A673 (cell line): Measurements from ENCODE around the gene UTF1. TPM values are rescaled to one million over a fixed set of nuclear protein-coding genes. Genes with fewer than 3 reads are reported as not detected.

Experiments
- BruUV-seq: library from RNA; stranded (reverse); fragments of 400-500 nt; replicated peaks from 2 replicates; lab custom pipeline; 2021; lab: Mats Ljungman, UMichigan
- CTCF ChIA-PET: fragments of 300-600 bp; sonication (Branson Sonifier 250); formaldehyde crosslinking; loops from one replicate; lab custom pipeline; 2022; ENCODE audit warnings: antibody characterized with exemption; lab: Charles Lee
- POLR2A ChIA-PET: fragments of 300-600 bp; sonication (Branson Sonifier 250); formaldehyde crosslinking; loops from one replicate; lab custom pipeline; 2022; ENCODE audit warnings: antibody characterized with exemption; ENCODE audit not compliant: low non-redundant PET; lab: Charles Lee
- DNase-seq: peaks from one replicate; pipeline ENCODE4 v3.0.0-alpha.2; 2015; ENCODE audit warnings: low spot score
- H3K27ac ChIP-seq: fragments of 200-600 bp; sonication (generic); 2 replicates; pipeline ENCODE4 v1.5.1; 2016; ENCODE audit warnings: mixed run types, low read depth, mild to moderate bottlenecking, mixed read lengths, antibody characterized with exemption, low read length; ENCODE audit not compliant: poor library complexity, severe bottlenecking
- H3K27me3 ChIP-seq: fragments of 200-600 bp; sonication (generic); replicated peaks from 2 replicates; pipeline ENCODE4 v1.6.1; 2017; ENCODE audit warnings: mixed run types, low read depth, mild to moderate bottlenecking, mixed read lengths, antibody characterized with exemption, low read length; ENCODE audit not compliant: insufficient read depth, poor library complexity
- H3K36me3 ChIP-seq: fragments of 200-600 bp; sonication (generic); 2 replicates; pipeline ENCODE4 v1.6.1; 2016; ENCODE audit warnings: mixed run types, mild to moderate bottlenecking, mixed read lengths, antibody characterized with exemption, low read length; ENCODE audit not compliant: insufficient read depth, poor library complexity, severe bottlenecking
- H3K4me1 ChIP-seq: fragments of 200-600 bp; sonication (generic); 2 replicates; pipeline ENCODE4 v1.6.1; 2017; ENCODE audit warnings: mixed run types, mild to moderate bottlenecking, mixed read lengths, antibody characterized with exemption, low read length; ENCODE audit not compliant: insufficient read depth, poor library complexity, severe bottlenecking
- H3K4me3 ChIP-seq: fragments of 200-600 bp; sonication (generic); 2 replicates; pipeline ENCODE4 v1.5.1; 2016; ENCODE audit warnings: low read depth, mixed run types, mild to moderate bottlenecking, mixed read lengths, low read length; ENCODE audit not compliant: poor library complexity, severe bottlenecking
- H3K9me3 ChIP-seq: fragments of 200-600 bp; sonication (generic); 2 replicates; pipeline ENCODE4 v1.6.1; 2016; ENCODE audit warnings: mixed run types, low read depth, mild to moderate bottlenecking, mixed read lengths, antibody characterized with exemption, low read length; ENCODE audit not compliant: poor library complexity, severe bottlenecking
- EZH2 ChIP-seq: fragments of 200-600 bp; sonication (generic); IDR thresholded peaks from 2 replicates; pipeline ENCODE4 v1.6.1; 2017; ENCODE audit warnings: borderline replicate concordance, low read depth, mild to moderate bottlenecking, mixed read lengths, antibody characterized with exemption, low read length; ENCODE audit not compliant: poor library complexity, severe bottlenecking
- intact Hi-C: fragments of 100-400 bp; cut with micrococcal nuclease; formaldehyde crosslinking; loops from one replicate; pipeline ENCODE4 v1.10.0; 2022; ENCODE audit not compliant: unreplicated experiment
- total RNA-seq: library from RNA; stranded (reverse); gene quantifications from 2 replicates; pipeline ENCODE4 v1.2.3, GENCODE V29; 2021
- TF ChIP-seq, protein P1 (sequence below): fragments of 300-800, 200-600 bp; sonication (generic); conservative IDR thresholded peaks from 2 replicates; pipeline ENCODE4 v1.5.1; 2017; ENCODE audit warnings: low read depth, mild to moderate bottlenecking, antibody characterized with exemption, low read length, moderate library complexity, mixed read lengths

The UTF1 gene
- total RNA-seq, 1 experiment from 2014 or later, result not detected

DNA sequence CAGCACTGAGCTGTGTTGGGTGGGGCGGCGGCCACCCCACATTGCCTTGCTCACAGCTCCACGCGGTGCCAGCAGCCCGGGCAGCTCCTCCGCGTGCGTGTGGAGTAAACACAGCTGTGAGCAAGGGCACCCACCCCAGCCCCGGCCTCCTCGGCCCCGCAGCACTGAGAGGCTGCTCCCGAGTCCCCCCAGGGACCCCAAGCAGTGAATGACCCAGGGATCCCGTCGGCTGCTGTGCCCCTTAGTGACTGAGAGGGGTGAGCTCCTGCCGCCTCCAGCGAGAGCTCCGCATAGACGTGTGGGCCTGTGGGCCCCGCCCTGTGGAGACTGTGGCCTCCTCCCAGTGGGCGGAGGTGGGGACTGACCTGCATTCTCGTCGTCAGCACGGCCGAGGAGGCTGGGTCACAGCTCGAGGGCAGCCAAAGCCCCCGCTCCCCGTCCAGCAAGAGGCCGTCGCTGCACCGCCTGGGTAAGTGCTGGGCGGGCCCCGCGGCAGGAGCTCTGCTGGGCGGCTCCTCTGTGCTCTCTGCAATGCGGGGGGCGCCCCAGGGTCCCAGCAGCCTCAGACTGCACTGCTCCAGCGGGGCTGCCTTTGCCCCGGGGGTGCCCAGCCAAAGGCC, 29.9 kb upstream of the UTF1 start:
- no TSS peak for BruUV-seq
- ChIA-PET CTCF (no interaction called here), POLR2A (no interaction called here)
- no peak overlapping the region for H3K4me3 ChIP-seq
- no peaks in the 10 kb centered on the region for H3K4me1 ChIP-seq
- no peaks in the 10 kb centered on the region for H3K36me3 ChIP-seq
- peaks cover 30% of the 10 kb centered on the region for H3K27me3 ChIP-seq
- no peak overlapping the region for H3K27ac ChIP-seq
- TF ChIP-seq EZH2, result no peak
- TF ChIP-seq, protein P1, sequence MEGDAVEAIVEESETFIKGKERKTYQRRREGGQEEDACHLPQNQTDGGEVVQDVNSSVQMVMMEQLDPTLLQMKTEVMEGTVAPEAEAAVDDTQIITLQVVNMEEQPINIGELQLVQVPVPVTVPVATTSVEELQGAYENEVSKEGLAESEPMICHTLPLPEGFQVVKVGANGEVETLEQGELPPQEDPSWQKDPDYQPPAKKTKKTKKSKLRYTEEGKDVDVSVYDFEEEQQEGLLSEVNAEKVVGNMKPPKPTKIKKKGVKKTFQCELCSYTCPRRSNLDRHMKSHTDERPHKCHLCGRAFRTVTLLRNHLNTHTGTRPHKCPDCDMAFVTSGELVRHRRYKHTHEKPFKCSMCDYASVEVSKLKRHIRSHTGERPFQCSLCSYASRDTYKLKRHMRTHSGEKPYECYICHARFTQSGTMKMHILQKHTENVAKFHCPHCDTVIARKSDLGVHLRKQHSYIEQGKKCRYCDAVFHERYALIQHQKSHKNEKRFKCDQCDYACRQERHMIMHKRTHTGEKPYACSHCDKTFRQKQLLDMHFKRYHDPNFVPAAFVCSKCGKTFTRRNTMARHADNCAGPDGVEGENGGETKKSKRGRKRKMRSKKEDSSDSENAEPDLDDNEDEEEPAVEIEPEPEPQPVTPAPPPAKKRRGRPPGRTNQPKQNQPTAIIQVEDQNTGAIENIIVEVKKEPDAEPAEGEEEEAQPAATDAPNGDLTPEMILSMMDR, result no peak
- H3K9me3 ChIP-seq, result no peaks in the 10 kb centered on the region
- intact Hi-C loops, result no loop called here
- DNase-seq, result no peak

- no TSS peak for BruUV-seq
- Histone ChIP-seq H3K27me3 (peaks cover 35% of the 10 kb centered on the region), H3K4me3 (no peak overlapping the region), H3K4me1 (no peaks in the 10 kb centered on the region), H3K9me3 (no peaks in the 10 kb centered on the region), H3K27ac (no peak overlapping the region), H3K36me3 (no peaks in the 10 kb centered on the region)
- ChIA-PET CTCF (no interaction called here), POLR2A (no interaction called here)
- intact Hi-C loops, result no loop called here
- TF ChIP-seq EZH2, result no peak
- TF ChIP-seq, protein P1, result no peak
- no peak for DNase-seq
Observed at GRCh38 chr10:133200621-133201031, 29.4 kb upstream of the UTF1 start.

GRCh38 chr10:133201151-133201947, 28.7 kb upstream of the UTF1 start:
- Histone ChIP-seq H3K4me1 (no peaks in the 10 kb centered on the region), H3K4me3 (no peak overlapping the region), H3K27ac (no peak overlapping the region), H3K27me3 (peaks cover 36% of the 10 kb centered on the region), H3K36me3 (no peaks in the 10 kb centered on the region), H3K9me3 (no peaks in the 10 kb centered on the region)
- intact Hi-C loops, result no loop called here
- TF ChIP-seq, protein P1, result no peak
- no peak for TF ChIP-seq EZH2
- DNase-seq, result no peak
- ChIA-PET POLR2A (no interaction called here), CTCF (no interaction called here)
- BruUV-seq, result no TSS peak
